GM12878 (cell line): ENCODE data around the gene N4BP2L1. TPM values are rescaled to one million over a fixed set of nuclear protein-coding genes. Genes with fewer than 3 reads are reported as not detected.
A peak's percentile ranks its signal among the peaks of the same experiment; 100 is the strongest.

ENCODE experiments used
- ATAC-seq: fragments of 200-7000 bp; cut with Tn5 transposase; 3 replicates; pipeline ENCODE4 v1.9.1; 2020; ENCODE audit warnings: mild to moderate bottlenecking, moderate library complexity
- BruUV-seq: library from RNA; stranded (reverse); fragments of 400-500 nt; replicated peaks from 2 replicates; lab custom pipeline; 2021; lab: Mats Ljungman, UMichigan
- CTCF ChIA-PET: fragments of 300-600 bp; sonication (Branson Sonifier 250); formaldehyde crosslinking; extraction: SDS; loops from one replicate; lab custom pipeline; 2021; ENCODE audit warnings: inconsistent platforms; lab: Yijun Ruan, JAX
- POLR2A ChIA-PET: fragments of 350-600 bp; formaldehyde crosslinking; extraction: SDS; loops from one replicate; lab custom pipeline; 2021; ENCODE audit warnings: inconsistent platforms; lab: Charles Lee
- RAD21 ChIA-PET: fragments of 300-600 bp; sonication (Branson Sonifier 250); formaldehyde crosslinking; loops from one replicate; lab custom pipeline; 2023; ENCODE audit warnings: antibody characterized with exemption; ENCODE audit not compliant: unreplicated experiment; lab: Charles Lee
- SMC1A ChIA-PET: fragments of 300-600 bp; sonication (Branson Sonifier 250); formaldehyde crosslinking; loops from one replicate; lab custom pipeline; 2023; ENCODE audit not compliant: unreplicated experiment, uncharacterized antibody; lab: Charles Lee
- DNase-seq: peaks from one replicate; pipeline ENCODE4 v3.0.0-alpha.2; 2011; ENCODE audit warnings: low read depth, low spot score
- FAIRE-seq: peaks from 3 replicates; lab custom pipeline; 2011; peaks lifted over from hg19 to GRCh38; lab: Jason Lieb, UNC
- H2AFZ ChIP-seq: 2 replicates; pipeline ENCODE4 v1.6.0; 2011; ENCODE audit warnings: low read depth, low read length, control low read depth; ENCODE audit not compliant: control insufficient read depth
- H3K27ac ChIP-seq: 2 replicates; pipeline ENCODE4 v1.5.1; 2011; ENCODE audit warnings: control low read depth; ENCODE audit not compliant: control insufficient read depth, insufficient read depth
- H3K27me3 ChIP-seq, 2 experiments: replicated peaks in 1 of 2; 2 replicates each; pipeline versions ENCODE4 v1.6.0 to v1.6.1; 2011; ENCODE audit warnings: low read length in 1 of 2; ENCODE audit not compliant: control insufficient read depth in 2 of 2, insufficient read depth in 2 of 2
- H3K36me3 ChIP-seq, 2 experiments: 2 replicates each; pipeline ENCODE4 v1.5.1; 2011; ENCODE audit warnings: low read length in 1 of 2; ENCODE audit not compliant: control insufficient read depth in 2 of 2, insufficient read depth in 2 of 2
- H3K4me1 ChIP-seq: 2 replicates; pipeline ENCODE4 v1.6.1; 2011; ENCODE audit warnings: mild to moderate bottlenecking, low read length, moderate library complexity, mixed read lengths; ENCODE audit not compliant: control insufficient read depth, insufficient read depth
- H3K4me2 ChIP-seq: 2 replicates; pipeline ENCODE4 v1.6.0; 2011; ENCODE audit warnings: control low read depth; ENCODE audit not compliant: control insufficient read depth, insufficient read depth
- H3K4me3 ChIP-seq: fragments of 200-600 bp; sonication (generic); 2 replicates; pipeline ENCODE4 v1.5.1; 2016
- H3K79me2 ChIP-seq: 2 replicates; pipeline ENCODE4 v1.6.0; 2011; ENCODE audit warnings: low read length; ENCODE audit not compliant: control insufficient read depth, insufficient read depth
- H3K9ac ChIP-seq: 2 replicates; pipeline ENCODE4 v1.8.0; 2011; ENCODE audit warnings: low read length, control low read depth, mixed read lengths; ENCODE audit not compliant: control insufficient read depth, insufficient read depth
- H3K9me3 ChIP-seq: replicated peaks from 3 replicates; pipeline ENCODE4 v1.5.1; 2011; ENCODE audit warnings: mild to moderate bottlenecking, low read length; ENCODE audit not compliant: control insufficient read depth, insufficient read depth
- H4K20me1 ChIP-seq: 2 replicates; pipeline ENCODE4 v1.6.0; 2011; ENCODE audit not compliant: control insufficient read depth, insufficient read depth
- ATF7 ChIP-seq: fragments of 450-650 bp; IDR thresholded peaks from 2 replicates; pipeline ENCODE4 v1.6.1; 2016; ENCODE audit warnings: low read depth, mild to moderate bottlenecking
- CBX5 ChIP-seq: sonication (generic); IDR thresholded peaks from 2 replicates; pipeline ENCODE4 v1.6.1; 2016; ENCODE audit warnings: low read depth, moderate library complexity, mild to moderate bottlenecking, inconsistent platforms
- LARP7 ChIP-seq: fragments of 450-650 bp; IDR thresholded peaks from 2 replicates; pipeline ENCODE4 v1.6.1; 2017; ENCODE audit warnings: mild to moderate bottlenecking
- MYC ChIP-seq: IDR thresholded peaks from 2 replicates; pipeline ENCODE4 v1.6.1; 2011; ENCODE audit warnings: mild to moderate bottlenecking, low read length, moderate library complexity, inconsistent platforms; ENCODE audit not compliant: insufficient read depth, insufficient replicate concordance, insufficient read length, severe bottlenecking
- NFYA ChIP-seq: IDR thresholded peaks from 2 replicates; pipeline ENCODE4 v1.6.1; 2011; ENCODE audit warnings: low read depth, mild to moderate bottlenecking, low read length, improper control_type of control experiment, borderline replicate concordance
- NKRF ChIP-seq: fragments of 450-650 bp; conservative IDR thresholded peaks from 2 replicates; pipeline ENCODE4 v1.6.1; 2017; ENCODE audit warnings: mild to moderate bottlenecking, moderate library complexity
- SRF ChIP-seq, 2 experiments: IDR thresholded peaks; 2 replicates each; pipeline ENCODE4 v1.6.1; 2011; ENCODE audit warnings: low read depth in 2 of 2, low read length in 2 of 2, mild to moderate bottlenecking in 1 of 2, moderate library complexity in 1 of 2
- STAT1 ChIP-seq: fragments of 450-650 bp; conservative IDR thresholded peaks from 2 replicates; pipeline ENCODE4 v1.6.1; 2014; ENCODE audit warnings: antibody characterized with exemption, mild to moderate bottlenecking
- WGBS: methylation state at CpG from one replicate; pipeline ENCODE4 v1.1.6; 2016; ENCODE audit warnings: low lambda C conversion rate; ENCODE audit not compliant: insufficient replicate concordance, insufficient coverage; ENCODE audit errors: missing lambda C conversion rate; 5-methylcytosine and 5-hydroxymethylcytosine counted together
- in situ Hi-C: fragments of 300-500 bp; cut with MboI; formaldehyde crosslinking; loops from 9 replicates; pipeline ENCODE4 v1.14.3; 2018; ENCODE audit warnings: mixed read lengths
- intact Hi-C: fragments of 100-400 bp; cut with micrococcal nuclease; formaldehyde crosslinking; loops from one replicate; pipeline ENCODE4 v1.14.2; 2022; ENCODE audit not compliant: unreplicated experiment
- polyA plus RNA-seq, 11 experiments: library from polyadenylated mRNA; depleted of rRNA in 4 of 11; unstranded in 6 of 11; stranded (reverse) in 5 of 11; fragments of >200 nt; fragmentation: Nextera tagmentation in 4 of 11; fragmentation: Illumina TruSeq in 1 of 11; extraction: Ambion mirVana in 4 of 11; extraction: Trizol in 1 of 11; gene quantifications; 1 replicate in 1 of 11; 2 replicates in 10 of 11; pipeline versions ENCODE4 v1.2.1 to v1.2.3, GENCODE V29; 2011 to 2016; ENCODE audit warnings: inconsistent platforms in 2 of 11, missing spikeins in 2 of 11, low read depth in 1 of 11
- total RNA-seq, 4 experiments: library from RNA; depleted of rRNA in 3 of 4; stranded (reverse); fragments of >200 nt in 3 of 4; fragmentation: Illumina TruSeq in 1 of 4; extraction: Trizol in 1 of 4; gene quantifications; 2 replicates each; pipeline versions ENCODE4 v1.2.1 to v1.2.3, GENCODE V29; 2013 to 2021
- TF ChIP-seq, protein P1 (sequence below): IDR thresholded peaks from 2 replicates; pipeline ENCODE4 v1.6.1; 2011; ENCODE audit warnings: low read depth, mild to moderate bottlenecking, low read length, moderate library complexity, borderline replicate concordance; ENCODE audit errors: extremely low read depth
- TF ChIP-seq, protein P2 (sequence below): fragments of 450-650 bp; IDR thresholded peaks from 2 replicates; pipeline ENCODE4 v1.6.1; 2014; ENCODE audit warnings: mild to moderate bottlenecking

The N4BP2L1 gene
- total and polyA plus RNA-seq, 10 of the 15 experiments (the other 5 are each of a cell fraction or from before 2014, with no cell fraction given), result 3.3 to 42.5 (median 16.2) TPM

GRCh38 chr13:32391101-32391619 lies 36.8 kb downstream of the N4BP2L1 start:
- no peaks in the 10 kb centered on the region for H3K79me2 ChIP-seq
- in situ Hi-C loops, result no loop called here
- BruUV-seq, result no TSS peak
- DNase-seq (no peak), FAIRE-seq (no peak), ATAC-seq (0 out of 3 replicates have a peak, but pooled peaks have one; percentile 19)
- H3K36me3 ChIP-seq, result peaks cover 0 to 6% of the 10 kb centered on the region in 2 experiments; a peak in 1 of 4 replicates
- no peaks in the 10 kb centered on the region for H3K27me3 ChIP-seq
- H3K4me2 ChIP-seq, result no peak overlapping the region
- H3K4me1 ChIP-seq, result no peaks in the 10 kb centered on the region; the same call in 1 of the 2 replicates
- no peak overlapping the region for H3K4me3 ChIP-seq
- intact Hi-C loops, result no loop called here
- CTCF ChIA-PET, result interaction anchor here (1.0 to 3.1 kb wide), 7 partner anchors 10 to 190 kb away, joined by 3 to 11 read pairs (median 3); no protein-coding TSS in a partner anchor
- WGBS, result over 99% methylated on average over 4 of the region's 4 CpGs
- no peak overlapping the region for H2AFZ ChIP-seq
- H3K9me3 ChIP-seq, result no peaks in the 10 kb centered on the region
- H3K9ac ChIP-seq, result no peak overlapping the region
- TF ChIP-seq CBX5, result no peak
- no peak for TF ChIP-seq MYC
- TF ChIP-seq STAT1, result no peak
- TF ChIP-seq NKRF, result no peak
- TF ChIP-seq, protein P1, sequence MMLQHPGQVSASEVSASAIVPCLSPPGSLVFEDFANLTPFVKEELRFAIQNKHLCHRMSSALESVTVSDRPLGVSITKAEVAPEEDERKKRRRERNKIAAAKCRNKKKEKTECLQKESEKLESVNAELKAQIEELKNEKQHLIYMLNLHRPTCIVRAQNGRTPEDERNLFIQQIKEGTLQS, result no peak
- no peak for TF ChIP-seq ATF7
- no peak for TF ChIP-seq SRF (IDR thresholded peaks at IDR 0.05; ENCODE audit: low read depth in 2 of 2, low read length in 2 of 2)
- TF ChIP-seq NFYA, result no peak
- TF ChIP-seq LARP7, result no peak
- TF ChIP-seq, protein P2, sequence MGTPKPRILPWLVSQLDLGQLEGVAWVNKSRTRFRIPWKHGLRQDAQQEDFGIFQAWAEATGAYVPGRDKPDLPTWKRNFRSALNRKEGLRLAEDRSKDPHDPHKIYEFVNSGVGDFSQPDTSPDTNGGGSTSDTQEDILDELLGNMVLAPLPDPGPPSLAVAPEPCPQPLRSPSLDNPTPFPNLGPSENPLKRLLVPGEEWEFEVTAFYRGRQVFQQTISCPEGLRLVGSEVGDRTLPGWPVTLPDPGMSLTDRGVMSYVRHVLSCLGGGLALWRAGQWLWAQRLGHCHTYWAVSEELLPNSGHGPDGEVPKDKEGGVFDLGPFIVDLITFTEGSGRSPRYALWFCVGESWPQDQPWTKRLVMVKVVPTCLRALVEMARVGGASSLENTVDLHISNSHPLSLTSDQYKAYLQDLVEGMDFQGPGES, result no peak
- TF ChIP-seq, all 136 proteins: peak for 0
- Histone ChIP-seq H3K27ac (no peak overlapping the region), H4K20me1 (no peaks in the 10 kb centered on the region)
- POLR2A ChIA-PET, result interaction anchor here (1.2 kb wide), 1 partner anchor 11 kb away, joined by 3 read pairs; no protein-coding TSS in a partner anchor
- SMC1A ChIA-PET, result interaction anchor here (1.1 to 1.7 kb wide), 4 partner anchors 30 to 190 kb away, joined by 3 to 4 read pairs (median 4); no protein-coding TSS in a partner anchor
- RAD21 ChIA-PET, result interaction anchor here (1.3 kb wide), 1 partner anchor 190 kb away, joined by 4 read pairs; no protein-coding TSS in a partner anchor
